NCI-H2029 (cell line): ENCODE results near the gene RPA3.

Source experiments
- DNase-seq: peaks from one replicate; lab custom pipeline; 2025; lab: John Stamatoyannopoulos, UW

Gene RPA3

DNA sequence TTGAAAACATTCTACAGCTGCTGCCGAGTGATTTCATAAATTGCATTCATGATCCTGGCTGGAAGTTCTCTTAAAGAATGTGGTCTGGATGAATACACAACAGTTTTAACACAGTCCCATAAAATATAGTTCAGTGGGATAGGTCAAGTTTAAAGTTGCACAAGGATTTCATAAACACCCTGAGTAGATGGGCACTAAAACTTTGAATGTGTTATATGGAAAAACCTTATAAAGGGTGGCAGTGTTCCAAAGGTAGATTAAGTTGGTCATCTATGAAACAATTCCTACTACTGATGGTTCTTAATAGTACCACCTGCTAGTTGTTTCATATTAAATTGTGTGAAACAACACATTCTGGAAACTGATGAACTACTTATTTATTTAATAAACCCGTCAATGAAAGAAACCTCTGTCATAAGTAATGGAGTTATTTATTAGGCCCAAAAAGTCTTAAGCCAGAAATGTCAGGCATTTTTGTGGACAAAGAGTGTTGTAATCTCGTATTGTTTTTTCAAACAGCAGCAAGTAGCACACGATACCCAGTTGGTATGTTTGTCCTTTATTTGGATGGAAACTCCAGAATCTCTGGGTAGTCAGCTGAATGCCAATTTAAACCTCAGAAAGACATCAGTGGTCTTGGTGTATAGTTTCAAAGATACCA is 14.3 kb upstream of the RPA3 start:
- no peak for DNase-seq

DNA sequence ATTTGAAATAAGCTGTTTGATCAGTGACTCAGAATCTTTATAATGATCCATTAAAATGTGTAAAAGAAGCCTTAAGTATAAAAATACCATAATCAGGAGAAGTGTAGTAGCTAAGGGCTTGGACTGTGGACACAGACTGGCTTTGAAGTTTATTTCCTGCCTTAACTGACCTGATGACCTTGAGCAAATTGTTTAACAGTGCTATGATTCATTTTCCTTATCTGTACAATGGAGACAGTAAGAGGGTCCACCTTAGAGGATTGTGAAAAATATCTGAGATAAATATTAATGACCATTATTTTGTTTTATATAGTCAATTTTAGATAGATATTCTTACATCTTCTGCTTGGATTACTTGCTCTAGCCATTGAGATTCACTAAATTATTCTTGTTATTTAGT is 13.3 kb upstream of the RPA3 start:
- no peak for DNase-seq

DNA sequence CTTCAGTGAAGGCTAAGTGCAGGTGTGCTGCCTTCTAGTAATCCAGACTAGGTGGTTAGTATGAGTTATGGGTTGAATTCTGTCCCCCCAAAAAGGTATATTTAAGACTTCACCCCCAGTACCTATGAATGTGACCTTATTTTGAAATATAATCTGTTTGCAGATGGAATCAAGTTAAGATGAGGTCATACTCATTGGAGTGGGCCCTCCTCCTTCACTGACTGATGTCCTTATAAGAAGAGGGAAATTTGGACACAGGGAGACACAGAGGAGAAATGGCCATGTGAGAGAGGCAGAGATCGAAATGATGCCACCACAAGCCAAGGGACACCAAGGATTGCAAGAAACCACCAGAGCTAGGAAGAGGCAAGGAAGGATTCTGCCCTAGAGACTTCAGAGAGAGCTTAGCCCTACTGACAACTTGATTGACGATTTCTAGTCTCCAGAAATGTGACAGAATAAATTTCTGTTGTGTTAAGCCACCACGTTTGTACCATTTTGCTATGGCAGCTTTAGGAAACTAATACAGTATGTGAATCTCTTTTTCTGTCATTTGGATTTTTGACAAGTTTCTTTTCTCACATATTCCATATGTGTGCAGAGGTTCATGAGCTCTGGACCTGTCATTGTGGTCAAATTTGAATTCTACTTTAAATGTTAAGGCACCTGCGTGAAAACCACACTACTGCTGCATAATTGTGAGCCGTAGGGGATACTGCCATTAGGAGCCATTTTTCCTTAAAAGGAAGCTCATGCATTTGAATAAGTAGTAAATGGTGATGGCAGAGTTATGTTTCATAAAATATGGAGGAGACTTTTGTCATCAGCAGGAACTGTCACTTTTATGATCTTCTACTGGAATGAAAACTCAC is 2.6 kb upstream of the RPA3 start:
- DNase-seq, result peak; percentile 73

- peak; percentile 46 for DNase-seq
Observed at GRCh38 chr7:7720193-7720592, 1.8 kb upstream of the RPA3 start.

- DNase-seq, result peak; percentile 96
Observed at GRCh38 chr7:7719236-7719635, 829 bp upstream of the RPA3 start.

GRCh38 chr7:7713730-7714129 is 4.7 kb downstream of the RPA3 start:
- DNase-seq, result no peak

GRCh38 chr7:7710469-7710868 is 7.9 kb downstream of the RPA3 start:
- no peak for DNase-seq

GRCh38 chr7:7709291-7709690 is 9.1 kb downstream of the RPA3 start:
- no peak for DNase-seq

DNA sequence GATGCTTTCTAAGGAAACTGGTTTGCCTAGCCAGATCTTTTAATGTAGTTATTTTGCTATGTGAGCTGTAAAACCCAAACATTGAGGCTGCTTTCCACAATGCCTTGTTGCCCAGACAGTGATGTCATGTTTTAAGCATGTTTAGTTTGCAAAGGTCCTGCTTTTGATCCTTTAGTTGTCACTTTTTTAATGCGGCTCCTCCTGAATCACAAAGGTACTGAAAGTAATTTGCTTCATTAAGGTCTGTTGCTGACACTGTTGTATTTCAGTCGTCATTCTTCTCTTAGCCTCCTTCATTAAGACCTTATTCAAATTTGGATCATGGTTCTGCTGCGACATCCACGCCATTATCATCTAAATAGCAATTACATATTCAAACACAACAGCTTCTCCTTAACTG is 10.6 kb downstream of the RPA3 start:
- DNase-seq, result no peak

DNA sequence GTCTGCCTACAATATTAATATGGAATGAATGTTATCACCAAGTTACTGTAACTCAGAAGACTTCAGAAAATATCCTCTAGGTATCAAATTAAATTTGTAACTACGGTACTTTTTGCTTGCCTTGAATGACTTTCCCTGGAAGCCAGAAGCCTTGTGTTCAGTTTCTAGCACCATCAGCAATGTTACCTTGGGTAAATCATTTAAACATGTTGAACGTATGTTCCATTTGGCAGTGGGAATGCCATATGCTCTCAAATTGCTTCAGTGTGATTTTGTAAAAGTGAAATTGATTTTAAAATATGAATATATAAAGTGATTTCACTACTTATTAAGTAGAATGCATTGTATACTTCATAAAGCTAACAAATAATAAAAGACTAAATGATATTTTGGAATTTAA is 11.2 kb downstream of the RPA3 start:
- DNase-seq, result no peak

DNA sequence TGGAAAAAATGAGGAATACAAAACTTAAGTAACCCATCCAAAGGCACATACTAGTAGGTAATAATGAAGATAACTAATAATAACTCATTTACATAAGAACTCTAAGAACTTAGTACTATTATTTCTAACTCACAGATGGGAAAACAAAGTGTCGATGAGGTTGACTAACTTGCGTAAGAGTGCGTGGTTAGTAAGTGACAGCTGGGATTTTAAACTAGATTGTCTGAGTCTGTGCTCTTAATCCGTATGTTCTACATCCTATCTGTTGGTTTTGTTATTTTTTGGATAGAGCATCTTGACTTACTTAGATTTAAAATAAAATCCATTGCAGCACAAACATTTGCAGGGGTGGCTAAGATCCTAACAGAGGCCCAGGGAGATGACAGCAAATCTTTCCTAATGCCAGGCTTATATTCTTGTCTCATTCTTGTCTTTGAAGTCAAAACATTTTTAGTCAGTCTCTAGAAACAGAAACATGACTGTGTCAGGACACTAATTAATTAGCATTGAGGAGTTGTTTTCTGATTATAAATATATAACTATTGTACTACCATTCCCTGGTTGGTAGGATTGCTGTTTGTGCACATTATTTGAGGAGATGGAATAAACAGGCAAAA is 11.7 kb downstream of the RPA3 start:
- DNase-seq, result no peak

DNA sequence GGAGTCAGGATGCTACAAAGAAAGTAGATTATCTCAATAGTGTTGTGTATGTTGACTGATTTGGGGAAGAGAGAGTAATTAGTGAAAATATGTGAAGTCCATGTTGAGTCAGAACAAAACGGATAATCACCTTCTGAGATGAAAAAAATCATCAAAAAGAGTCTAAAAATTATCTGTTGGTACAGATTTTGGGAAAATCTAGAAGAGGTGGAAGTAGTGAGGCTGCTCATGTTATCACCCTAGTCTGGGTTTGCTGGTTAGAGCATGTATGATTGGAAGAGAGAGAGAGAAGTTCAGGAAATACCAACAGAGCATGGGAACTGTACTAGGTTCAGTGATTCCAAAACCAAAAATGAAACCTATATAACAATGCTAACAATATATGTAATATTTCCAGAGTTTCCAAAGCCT is 12.3 kb downstream of the RPA3 start:
- no peak for DNase-seq

DNA sequence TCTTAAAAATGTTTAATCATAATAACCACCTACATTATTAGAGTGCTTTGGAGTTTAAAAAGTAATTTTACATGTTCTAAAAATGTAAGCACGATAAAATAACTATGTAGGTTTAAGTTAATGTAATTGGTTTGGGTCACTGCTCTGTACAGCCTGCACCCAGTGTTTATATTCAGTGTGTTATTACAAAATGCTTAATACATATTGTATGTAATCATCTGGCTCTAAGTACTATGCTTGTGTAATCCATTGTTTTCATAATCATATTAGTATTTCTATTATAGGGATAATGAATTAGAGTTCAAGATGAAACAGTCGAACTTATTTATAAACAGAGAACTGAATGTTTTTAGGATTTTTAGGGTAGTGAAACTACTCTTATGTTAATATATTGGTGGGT is 13.1 kb downstream of the RPA3 start:
- DNase-seq, result no peak

GRCh38 chr7:7704867-7705266 is 13.5 kb downstream of the RPA3 start:
- DNase-seq, result no peak

DNA sequence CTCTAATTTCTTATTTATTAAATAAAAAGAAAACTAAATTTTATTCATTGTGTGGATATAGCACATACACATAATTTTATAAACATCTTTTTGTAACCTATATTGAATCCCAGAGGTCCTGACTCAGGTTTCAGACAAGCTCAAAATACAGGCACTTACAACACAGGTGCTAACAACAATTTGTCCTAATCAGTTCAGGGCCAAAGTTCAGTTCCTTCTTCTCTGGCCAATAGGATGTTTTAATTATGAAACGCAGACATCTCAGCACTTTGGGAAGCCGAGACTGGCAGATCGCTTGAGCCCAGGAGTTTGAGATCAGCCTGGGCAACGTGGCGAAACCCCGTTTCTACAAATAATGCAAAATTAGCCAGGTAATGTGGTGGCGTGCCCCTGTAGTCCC is 15.0 kb downstream of the RPA3 start:
- no peak for DNase-seq

- DNase-seq, result no peak
Observed at GRCh38 chr7:7702826-7703225, 15.6 kb downstream of the RPA3 start.

- no peak for DNase-seq
Observed at GRCh38 chr7:7701527-7701926, 16.9 kb downstream of the RPA3 start.

DNA sequence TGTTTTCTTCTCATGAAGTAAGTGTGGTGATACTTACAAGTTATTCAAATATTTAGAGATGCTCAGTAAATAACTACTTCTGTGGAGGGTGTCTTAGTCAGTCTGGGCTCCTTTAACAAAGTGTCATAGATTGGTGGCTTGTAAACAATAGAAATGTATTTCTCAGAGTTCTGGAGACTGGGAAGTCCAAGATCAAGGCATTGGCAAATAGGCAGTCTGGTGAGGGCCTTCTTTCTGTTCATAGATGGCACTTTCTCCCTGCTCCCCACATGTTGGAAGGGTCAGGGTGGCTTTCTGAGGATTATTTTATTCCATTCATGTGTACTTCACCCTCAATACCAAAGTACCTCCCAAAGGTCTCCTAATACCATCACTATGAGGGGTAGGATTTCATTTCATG is 18.4 kb downstream of the RPA3 start:
- DNase-seq, result no peak

DNA sequence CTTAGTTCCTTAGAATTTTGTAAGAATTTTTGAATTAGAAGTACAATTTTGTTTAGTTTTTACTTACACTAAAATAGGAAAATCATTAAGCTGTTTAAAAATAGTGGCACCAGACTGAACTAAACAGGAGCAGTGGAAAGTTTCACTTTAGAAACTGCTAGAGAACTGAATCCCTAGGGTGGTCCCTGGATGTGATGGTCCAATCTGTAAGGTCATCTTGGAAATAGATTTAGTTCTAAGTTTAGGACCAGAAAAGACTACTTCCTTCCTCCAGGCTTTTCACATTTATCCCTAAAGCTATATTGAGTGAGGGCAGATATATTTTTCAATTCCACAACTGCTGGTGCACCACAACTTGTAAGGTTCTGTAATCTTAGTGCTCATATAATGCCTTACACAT is 19.0 kb downstream of the RPA3 start:
- DNase-seq, result no peak

- no peak for DNase-seq
Observed at GRCh38 chr7:7698930-7699329, 19.5 kb downstream of the RPA3 start.

DNA sequence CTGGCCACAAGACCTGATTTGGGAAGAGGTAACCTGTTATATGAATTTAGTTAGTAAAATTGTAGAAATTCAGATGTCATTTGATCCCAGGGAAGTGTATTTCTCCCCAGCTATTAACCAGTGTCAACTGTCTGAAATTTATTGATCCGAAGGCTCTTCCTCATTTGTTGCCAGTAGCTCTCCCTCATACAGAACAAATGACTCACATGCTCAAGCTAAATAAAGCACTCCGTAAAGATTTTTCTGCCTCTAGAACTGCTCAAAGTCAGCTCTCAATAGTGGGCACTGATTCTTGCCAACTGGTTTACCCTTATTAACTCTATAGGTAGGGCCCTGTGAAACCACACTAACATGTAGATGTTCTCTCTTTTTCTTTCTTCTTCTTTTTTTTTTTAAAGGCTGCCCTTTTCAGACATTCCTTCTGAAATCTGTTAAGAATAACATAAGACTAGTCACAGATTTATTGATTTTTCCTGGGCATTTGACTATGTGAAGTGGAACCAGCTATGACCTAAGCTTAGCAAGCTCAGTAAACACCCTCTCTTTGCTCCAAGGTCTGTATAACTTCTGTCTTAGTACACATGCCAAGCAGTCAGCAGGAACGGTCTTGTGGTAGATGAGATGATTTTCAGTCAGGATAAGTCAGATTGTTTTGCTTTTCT is 21.8 kb downstream of the RPA3 start:
- DNase-seq, result no peak

DNA sequence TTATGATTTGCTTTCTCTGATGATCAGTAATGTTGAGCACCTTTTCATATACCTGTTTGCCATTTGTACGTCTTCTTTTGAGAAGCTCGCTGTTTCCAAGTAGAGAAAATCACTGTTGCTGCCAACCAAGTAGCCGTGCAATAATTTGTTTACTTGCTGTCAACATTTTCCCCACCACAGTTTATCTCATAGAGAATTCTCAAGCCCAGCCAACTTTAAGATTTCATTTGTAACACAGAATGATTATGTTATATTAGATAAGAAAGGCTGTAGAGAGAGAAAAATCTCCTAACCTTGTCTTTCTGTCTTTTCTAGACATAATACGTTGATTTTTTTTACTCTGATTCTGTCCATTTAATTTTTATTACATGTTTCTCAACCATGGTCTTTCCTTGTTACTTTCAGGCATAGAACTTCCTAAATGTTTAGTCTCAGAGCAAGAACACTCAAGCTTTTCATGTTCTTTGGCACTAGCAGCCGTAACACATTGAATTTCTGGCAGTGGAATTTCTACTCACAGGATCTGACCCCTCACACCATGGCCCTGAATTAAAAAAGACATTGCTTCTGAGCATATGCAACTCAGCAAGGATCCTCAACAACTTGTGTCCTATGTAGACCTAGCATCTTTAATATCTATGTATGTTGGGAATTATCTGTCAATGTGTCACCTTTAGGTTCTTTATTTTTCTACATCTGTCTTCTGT is 23.1 kb downstream of the RPA3 start:
- no peak for DNase-seq
